GM19043 (cell line): ENCODE measurements around the gene OTUD1.
"Not testable (repeated sequence)": the region's sequence is repeated elsewhere in the genome, so short reads cannot be mapped to it uniquely, and the experiment has no call there.

Experiments used
- ATAC-seq: cut with Tn5 transposase; IDR thresholded peaks from one replicate; pipeline ENCODE4 v1.9.1; 2021; ENCODE audit warnings: low read depth; ENCODE audit not compliant: unreplicated experiment

OTUD1 gene

GRCh38 chr10:23438547-23439451 is at the start of gene OTUD1:
Gene OTUD1 (plus strand): TSS chr10:23439075. CDS start chr10:23439458, 383 bp downstream.
- ATAC-seq: peak; percentile 80

- not testable (repeated sequence) for ATAC-seq
These were observed 48.5 kb upstream of the OTUD1 start for GRCh38 chr10:23390408-23390807.

- ATAC-seq: no peak
These were observed 48.1 kb upstream of the OTUD1 start for GRCh38 chr10:23390809-23391208.

- no peak for ATAC-seq
These were observed 47.1 kb upstream of the OTUD1 start for GRCh38 chr10:23391821-23392220.

- no peak for ATAC-seq
These were observed 43.9 kb upstream of the OTUD1 start for GRCh38 chr10:23395017-23395416.

GRCh38 chr10:23396695-23397094 is 42.2 kb upstream of the OTUD1 start:
- no peak for ATAC-seq

GRCh38 chr10:23399701-23400144 is 39.2 kb upstream of the OTUD1 start:
- no peak for ATAC-seq

GRCh38 chr10:23402856-23403255 is 36.0 kb upstream of the OTUD1 start:
- ATAC-seq: no peak

- ATAC-seq: no peak
These were observed 35.6 kb upstream of the OTUD1 start for GRCh38 chr10:23403278-23403677.

GRCh38 chr10:23403719-23404118 is 35.2 kb upstream of the OTUD1 start:
- no peak for ATAC-seq

GRCh38 chr10:23404461-23404980 is 34.4 kb upstream of the OTUD1 start:
- no peak for ATAC-seq

- no peak for ATAC-seq
These were observed 33.3 kb upstream of the OTUD1 start for GRCh38 chr10:23405540-23405939.

GRCh38 chr10:23406409-23406808 is 32.5 kb upstream of the OTUD1 start:
- ATAC-seq: no peak

GRCh38 chr10:23408330-23408976 is 30.4 kb upstream of the OTUD1 start:
- no peak for ATAC-seq

- ATAC-seq: no peak
These were observed 26.7 kb upstream of the OTUD1 start for GRCh38 chr10:23412223-23412622.

- ATAC-seq: peak; percentile 94
These were observed 25.2 kb upstream of the OTUD1 start for GRCh38 chr10:23413629-23414089.

- no peak for ATAC-seq
These were observed 24.2 kb upstream of the OTUD1 start for GRCh38 chr10:23414658-23415057.

GRCh38 chr10:23417254-23417653 is 21.6 kb upstream of the OTUD1 start:
- ATAC-seq: no peak

- ATAC-seq: no peak
These were observed 20.7 kb upstream of the OTUD1 start for GRCh38 chr10:23418051-23418681.

GRCh38 chr10:23419201-23419600 is 19.7 kb upstream of the OTUD1 start:
- ATAC-seq: no peak
